B cell (primary cell): Measurements from ENCODE around the gene REELD1. TPM values are rescaled to one million over a fixed set of nuclear protein-coding genes. Genes with fewer than 3 reads are reported as not detected.

ENCODE experiments used
- ATAC-seq: fragments of 200-7000 bp; cut with Tn5 transposase; one replicate; pipeline ENCODE4 v1.10.0; 2021; ENCODE audit warnings: low read depth, mild to moderate bottlenecking, moderate number of reproducible peaks, moderate library complexity
- CTCF ChIA-PET: fragments of 350-600 bp; sonication (Branson Sonifier 250); formaldehyde crosslinking; loops from one replicate; lab custom pipeline; 2021; ENCODE audit warnings: antibody characterized with exemption, inconsistent platforms; lab: Charles Lee
- POLR2A ChIA-PET: fragments of 350-600 bp; sonication (Branson Sonifier 250); formaldehyde crosslinking; loops from one replicate; lab custom pipeline; 2021; ENCODE audit warnings: antibody characterized with exemption; lab: Charles Lee
- DNase-seq: peaks from one replicate; pipeline ENCODE4 v3.0.0; 2013
- H2AFZ ChIP-seq: 2 replicates; pipeline ENCODE4 v1.6.1; 2012; ENCODE audit warnings: mild to moderate bottlenecking, low read depth, low read length; ENCODE audit not compliant: insufficient read depth, poor library complexity, severe bottlenecking
- H3K27ac ChIP-seq, 2 donors: 1 replicate in 1 of 2; 2 replicates in 1 of 2; pipeline ENCODE4 v1.5.1; 2012 to 2013; ENCODE audit warnings: low read length in 2 of 2, mild to moderate bottlenecking in 2 of 2, moderate library complexity in 1 of 2
- H3K27me3 ChIP-seq, 4 experiments: fragments of 200-600 bp in 1 of 4; sonication (generic) in 1 of 4; replicated peaks in 1 of 4; 1 replicate in 2 of 4; 2 replicates in 2 of 4; pipeline versions ENCODE4 v1.6.1 to v1.7.0; 2013 to 2016; ENCODE audit warnings: low read length in 3 of 4, mild to moderate bottlenecking in 2 of 4, mixed read lengths in 1 of 4, moderate library complexity in 1 of 4; ENCODE audit not compliant: insufficient read depth in 4 of 4, control insufficient read depth in 3 of 4; ENCODE audit errors: control extremely low read depth in 1 of 4
- H3K36me3 ChIP-seq, 2 experiments: replicated peaks in 1 of 2; 1 replicate in 1 of 2; 2 replicates in 1 of 2; pipeline versions ENCODE4 v1.6.1 to v1.7.1; 2013; ENCODE audit warnings: low read length in 1 of 2; ENCODE audit not compliant: insufficient read depth in 2 of 2, control insufficient read depth in 1 of 2; ENCODE audit errors: control extremely low read depth in 1 of 2, extremely low read depth in 1 of 2
- H3K4me1 ChIP-seq, 2 donors: fragments of 200-600 bp in 1 of 2; sonication (generic) in 1 of 2; 1 replicate in 1 of 2; 2 replicates in 1 of 2; pipeline versions ENCODE4 v1.5.1 to v1.6.1; 2013 to 2017; ENCODE audit warnings: low read length in 2 of 2; ENCODE audit not compliant: control insufficient read depth in 2 of 2, insufficient read depth in 2 of 2
- H3K4me2 ChIP-seq: replicated peaks from 2 replicates; pipeline ENCODE3; 2012; ENCODE audit warnings: mild to moderate bottlenecking, low read depth, low read length; ENCODE audit not compliant: poor library complexity, severe bottlenecking
- H3K4me3 ChIP-seq, 5 experiments: fragments of 200-600 bp in 1 of 5; sonication (generic) in 1 of 5; 1 replicate in 3 of 5; 2 replicates in 2 of 5; pipeline versions ENCODE4 v1.5.1 to v1.7.0; 2011 to 2016; ENCODE audit warnings: low read length in 4 of 5, mild to moderate bottlenecking in 4 of 5, low read depth in 2 of 5, control low read depth in 1 of 5, moderate library complexity in 1 of 5; ENCODE audit not compliant: insufficient read depth in 1 of 5; ENCODE audit errors: control extremely low read depth in 1 of 5, extremely low read depth in 1 of 5
- H3K79me2 ChIP-seq: fragments of 200-600 bp; sonication (generic); one replicate; pipeline ENCODE4 v1.6.0; 2016; ENCODE audit warnings: low read length; ENCODE audit not compliant: control insufficient read depth, insufficient read depth
- H3K9ac ChIP-seq: fragments of 200-600 bp; sonication (generic); 2 replicates; pipeline ENCODE4 v1.6.1; 2017; ENCODE audit warnings: mild to moderate bottlenecking, low read length, moderate library complexity
- H3K9me3 ChIP-seq, 3 donors: one replicate each; pipeline versions ENCODE4 v1.6.1 to v1.7.1; 2013; ENCODE audit warnings: low read length in 2 of 3; ENCODE audit not compliant: control insufficient read depth in 2 of 3, insufficient read depth in 1 of 3; ENCODE audit errors: control extremely low read depth in 1 of 3
- H4K20me1 ChIP-seq: 2 replicates; pipeline ENCODE4 v1.6.0; 2012; ENCODE audit warnings: mild to moderate bottlenecking, low read length; ENCODE audit not compliant: insufficient read depth, control insufficient read depth, poor library complexity, severe bottlenecking
- H3K27ac Mint-ChIP-seq: one replicate; pipeline ENCODE4 v1.8.0; 2021; ENCODE audit warnings: mixed read lengths
- H3K27me3 Mint-ChIP-seq: one replicate; pipeline ENCODE4 v1.8.0; 2021; ENCODE audit warnings: mixed read lengths
- H3K4me1 Mint-ChIP-seq: one replicate; pipeline ENCODE4 v1.8.0; 2021; ENCODE audit warnings: mixed read lengths
- H3K4me3 Mint-ChIP-seq: one replicate; pipeline ENCODE4 v1.8.0; 2021; ENCODE audit warnings: mixed read lengths
- H3K9me3 Mint-ChIP-seq: one replicate; pipeline ENCODE4 v1.8.0; 2022; ENCODE audit warnings: mixed read lengths; ENCODE audit not compliant: insufficient read depth
- CTCF ChIP-seq: fragments of 200-600 bp; IDR thresholded peaks from one replicate; pipeline ENCODE4 v1.8.0; 2022; ENCODE audit warnings: antibody characterized with exemption, mild to moderate bottlenecking
- EZH2 ChIP-seq: IDR thresholded peaks from 2 replicates; pipeline ENCODE4 v1.6.1; 2012; ENCODE audit warnings: borderline replicate concordance, low read depth, mild to moderate bottlenecking, moderate library complexity, low read length; ENCODE audit not compliant: insufficient read depth, poor library complexity, severe bottlenecking
- WGBS: methylation state at CpG from one replicate; pipeline ENCODE4 v1.1.5; 2013; ENCODE audit warnings: missing lambda C conversion rate; ENCODE audit not compliant: insufficient coverage; 5-methylcytosine and 5-hydroxymethylcytosine counted together
- intact Hi-C: fragments of 100-400 bp; cut with micrococcal nuclease; formaldehyde crosslinking; loops from one replicate; pipeline ENCODE4 v1.10.0; 2022
- polyA plus RNA-seq: library from polyadenylated mRNA; depleted of rRNA; stranded (reverse); fragments of >200 nt; gene quantifications from 2 replicates; pipeline ENCODE4 v1.2.3, GENCODE V29; 2012
- total RNA-seq, 2 donors: library from RNA; stranded (reverse); fragments of 120-200 nt in 1 of 2; gene quantifications; 1 replicate in 1 of 2; 2 replicates in 1 of 2; pipeline versions ENCODE4 v1.2.3 to v1.2.4, GENCODE V29; 2013 to 2022

Gene REELD1
- total and polyA plus RNA-seq, 2 donors (not counting 1 experiment from before 2014, with no cell fraction given): 2.6 to 7.8 TPM

GRCh38 chr4:146247356-146247755 lies 33.0 kb downstream of the REELD1 start:
- H3K27ac Mint-ChIP-seq: no peak overlapping the region
- H4K20me1 ChIP-seq: no peaks in the 10 kb centered on the region
- no peaks in the 10 kb centered on the region for H3K36me3 ChIP-seq
- DNase-seq (no peak), ATAC-seq (no peak)
- H3K27me3 Mint-ChIP-seq: no peaks in the 10 kb centered on the region
- no peak overlapping the region for H3K4me2 ChIP-seq
- WGBS: 45% methylated on average over 2 of the region's 2 CpGs
- peaks cover 0 to 3% (median 0%) of the 10 kb centered on the region in 4 experiments for H3K27me3 ChIP-seq
- peaks cover 11% of the 10 kb centered on the region for H3K4me1 Mint-ChIP-seq
- no peaks in the 10 kb centered on the region for H3K9me3 Mint-ChIP-seq
- H2AFZ ChIP-seq: no peak overlapping the region
- TF ChIP-seq CTCF (no peak), EZH2 (no peak)
- POLR2A ChIA-PET: no interaction called here
- no peak overlapping the region for H3K4me3 ChIP-seq
- CTCF ChIA-PET: no interaction called here
- no peak overlapping the region for H3K9ac ChIP-seq
- H3K9me3 ChIP-seq: no peaks in the 10 kb centered on the region
- H3K4me3 Mint-ChIP-seq: no peak overlapping the region
- H3K79me2 ChIP-seq: no peaks in the 10 kb centered on the region
- H3K4me1 ChIP-seq: peaks cover 9 to 10% of the 10 kb centered on the region in 2 donors
- H3K27ac ChIP-seq: no peak overlapping the region
- intact Hi-C loops: no loop called here

GRCh38 chr4:146252969-146253611 lies 38.8 kb downstream of the REELD1 start:
- Mint-ChIP-seq H3K27me3 (no peaks in the 10 kb centered on the region), H3K4me3 (no peak overlapping the region), H3K27ac (no peak overlapping the region), H3K4me1 (no peaks in the 10 kb centered on the region), H3K9me3 (no peaks in the 10 kb centered on the region)
- H3K79me2 ChIP-seq: no peaks in the 10 kb centered on the region
- intact Hi-C loops: no loop called here
- H3K4me2 ChIP-seq: no peak overlapping the region
- WGBS: 94% methylated on average over 2 of the region's 5 CpGs
- no peaks in the 10 kb centered on the region for H3K4me1 ChIP-seq
- no peak overlapping the region for H3K4me3 ChIP-seq
- ChIA-PET CTCF (no interaction called here), POLR2A (no interaction called here)
- no peak for TF ChIP-seq CTCF
- no peak for TF ChIP-seq EZH2
- H4K20me1 ChIP-seq: no peaks in the 10 kb centered on the region
- DNase-seq (no peak), ATAC-seq (no peak)
- no peak overlapping the region for H3K9ac ChIP-seq
- no peaks in the 10 kb centered on the region for H3K9me3 ChIP-seq
- H2AFZ ChIP-seq: no peak overlapping the region
- H3K27me3 ChIP-seq: no peaks in the 10 kb centered on the region
- peaks cover 0 to 4% of the 10 kb centered on the region in 2 experiments for H3K36me3 ChIP-seq
- no peak overlapping the region for H3K27ac ChIP-seq
